MCF 10A (cell line): ENCODE measurements around the gene OR56A4. TPM values are rescaled to one million over a fixed set of nuclear protein-coding genes. Genes with fewer than 3 reads are reported as not detected.
"Not testable (repeated sequence)": the region's sequence is repeated elsewhere in the genome, so short reads cannot be mapped to it uniquely, and the experiment has no call there.

Experiments used
- BruUV-seq: library from RNA; stranded (reverse); fragments of 400-500 nt; replicated peaks from 2 replicates; lab custom pipeline; 2021; lab: Mats Ljungman, UMichigan
- CTCF ChIA-PET: fragments of 300-600 bp; sonication (Branson Sonifier 250); formaldehyde crosslinking; extraction: SDS; loops from one replicate; lab custom pipeline; 2021; ENCODE audit warnings: antibody characterized with exemption, inconsistent platforms; lab: Yijun Ruan, JAX
- POLR2A ChIA-PET: fragments of 300-600, 350-650 bp; sonication (Branson Sonifier 250); formaldehyde crosslinking; extraction: SDS; loops from one replicate; lab custom pipeline; 2020; ENCODE audit warnings: antibody characterized with exemption, inconsistent platforms; lab: Yijun Ruan, JAX
- DNase-seq: peaks from one replicate; pipeline ENCODE4 v3.0.0-alpha.2; 2018; ENCODE audit not compliant: unreplicated experiment
- H3K27ac Mint-ChIP-seq: one replicate; pipeline ENCODE4 v1.8.0; 2022; ENCODE audit warnings: mild to moderate bottlenecking, low read depth, mixed read lengths; ENCODE audit not compliant: unreplicated experiment
- H3K27me3 Mint-ChIP-seq: one replicate; pipeline ENCODE4 v1.8.0; 2022; ENCODE audit warnings: mixed read lengths; ENCODE audit not compliant: insufficient read depth, unreplicated experiment
- H3K36me3 Mint-ChIP-seq: one replicate; pipeline ENCODE4 v1.8.0; 2022; ENCODE audit warnings: mild to moderate bottlenecking, moderate library complexity, mixed read lengths; ENCODE audit not compliant: insufficient read depth, unreplicated experiment
- H3K4me1 Mint-ChIP-seq: one replicate; pipeline ENCODE4 v1.8.0; 2022; ENCODE audit warnings: mixed read lengths; ENCODE audit not compliant: insufficient read depth, unreplicated experiment
- H3K4me3 Mint-ChIP-seq: one replicate; pipeline ENCODE4 v1.8.0; 2022; ENCODE audit warnings: mild to moderate bottlenecking, moderate library complexity, mixed read lengths; ENCODE audit not compliant: unreplicated experiment
- H3K9me3 Mint-ChIP-seq: one replicate; pipeline ENCODE4 v1.8.0; 2022; ENCODE audit warnings: mixed read lengths; ENCODE audit not compliant: unreplicated experiment
- intact Hi-C: fragments of 100-400 bp; cut with micrococcal nuclease; formaldehyde crosslinking; loops from 2 replicates; pipeline ENCODE4 v1.14.1; 2022
- total RNA-seq: library from RNA; stranded (reverse); gene quantifications from 2 replicates; pipeline ENCODE4 v1.2.3, GENCODE V29; 2022
- TF ChIP-seq, protein P1 (sequence below): fragments of 200-600 bp; IDR thresholded peaks from one replicate; pipeline ENCODE4 v1.8.0; 2022; ENCODE audit warnings: antibody characterized with exemption, mild to moderate bottlenecking; ENCODE audit not compliant: unreplicated experiment

OR56A4 gene
- total RNA-seq, 1 experiment from 2014 or later = not detected

DNA sequence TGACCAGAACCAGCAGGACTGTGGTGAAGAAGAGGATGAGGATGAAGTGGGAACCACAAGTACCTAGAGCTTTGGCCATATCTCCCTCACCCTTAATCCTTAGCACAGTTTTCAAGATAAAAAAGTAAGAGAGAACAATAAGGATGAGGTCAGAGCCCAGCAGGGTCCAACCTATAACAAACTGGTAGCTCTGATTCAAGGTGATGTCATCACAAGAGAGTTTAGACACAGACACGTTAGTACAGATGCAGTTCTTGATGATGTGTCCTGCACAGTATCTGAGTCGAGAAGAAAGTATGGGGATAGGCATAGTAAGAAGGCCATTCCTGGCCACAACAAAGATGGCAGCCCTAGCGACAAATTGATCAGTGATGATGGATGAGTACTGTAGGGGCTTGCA lies 39.0 kb downstream of the OR56A4 start:
- Mint-ChIP-seq H3K4me3 (no peak overlapping the region), H3K36me3 (no peaks in the 10 kb centered on the region), H3K9me3 (peaks cover 32% of the 10 kb centered on the region), H3K27me3 (peaks cover 12% of the 10 kb centered on the region), H3K4me1 (no peaks in the 10 kb centered on the region), H3K27ac (no peak overlapping the region)
- ChIA-PET CTCF (interaction anchor here (0.6 to 0.7 kb wide), 2 partner anchors 26 to 386 kb away, joined by 3 to 4 read pairs; no protein-coding TSS in a partner anchor), POLR2A (interaction anchor here (0.7 kb wide), 1 partner anchor 86 kb away, joined by 6 read pairs; no protein-coding TSS in a partner anchor)
- BruUV-seq = no TSS peak
- DNase-seq = no peak
- intact Hi-C loops = no loop called here
- TF ChIP-seq, protein P1, sequence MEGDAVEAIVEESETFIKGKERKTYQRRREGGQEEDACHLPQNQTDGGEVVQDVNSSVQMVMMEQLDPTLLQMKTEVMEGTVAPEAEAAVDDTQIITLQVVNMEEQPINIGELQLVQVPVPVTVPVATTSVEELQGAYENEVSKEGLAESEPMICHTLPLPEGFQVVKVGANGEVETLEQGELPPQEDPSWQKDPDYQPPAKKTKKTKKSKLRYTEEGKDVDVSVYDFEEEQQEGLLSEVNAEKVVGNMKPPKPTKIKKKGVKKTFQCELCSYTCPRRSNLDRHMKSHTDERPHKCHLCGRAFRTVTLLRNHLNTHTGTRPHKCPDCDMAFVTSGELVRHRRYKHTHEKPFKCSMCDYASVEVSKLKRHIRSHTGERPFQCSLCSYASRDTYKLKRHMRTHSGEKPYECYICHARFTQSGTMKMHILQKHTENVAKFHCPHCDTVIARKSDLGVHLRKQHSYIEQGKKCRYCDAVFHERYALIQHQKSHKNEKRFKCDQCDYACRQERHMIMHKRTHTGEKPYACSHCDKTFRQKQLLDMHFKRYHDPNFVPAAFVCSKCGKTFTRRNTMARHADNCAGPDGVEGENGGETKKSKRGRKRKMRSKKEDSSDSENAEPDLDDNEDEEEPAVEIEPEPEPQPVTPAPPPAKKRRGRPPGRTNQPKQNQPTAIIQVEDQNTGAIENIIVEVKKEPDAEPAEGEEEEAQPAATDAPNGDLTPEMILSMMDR = no peak

DNA sequence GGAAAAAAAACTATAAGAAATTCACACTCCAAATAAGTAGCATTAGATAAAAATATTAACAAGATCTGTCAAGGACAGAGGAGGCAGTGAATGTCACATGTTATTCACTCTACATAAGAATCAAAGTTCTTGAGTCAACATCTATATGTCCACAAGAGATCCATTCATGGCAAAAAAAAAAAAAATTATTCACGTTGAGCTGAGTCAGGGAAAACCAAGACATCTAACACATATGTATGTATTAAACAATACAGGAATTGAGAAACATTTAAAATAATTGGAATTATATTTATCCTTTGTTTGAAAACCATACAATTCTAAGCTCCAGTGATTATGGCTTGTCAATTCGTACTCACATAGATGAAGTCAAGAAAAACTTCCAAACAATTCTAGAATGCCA lies 39.8 kb downstream of the OR56A4 start:
- no peaks in the 10 kb centered on the region for H3K36me3 Mint-ChIP-seq
- peaks cover 12% of the 10 kb centered on the region for H3K27me3 Mint-ChIP-seq
- POLR2A ChIA-PET = interaction anchor here (0.7 kb wide), 1 partner anchor 85 kb away, joined by 6 read pairs; no protein-coding TSS in a partner anchor
- TF ChIP-seq, protein P1 = no peak
- intact Hi-C loops = no loop called here
- H3K27ac Mint-ChIP-seq = no peak overlapping the region
- CTCF ChIA-PET = interaction anchor here (0.6 to 0.7 kb wide), 2 partner anchors 27 to 387 kb away, joined by 3 to 4 read pairs; no protein-coding TSS in a partner anchor
- H3K9me3 Mint-ChIP-seq = peaks cover 32% of the 10 kb centered on the region
- no peaks in the 10 kb centered on the region for H3K4me1 Mint-ChIP-seq
- DNase-seq = no peak
- H3K4me3 Mint-ChIP-seq = no peak overlapping the region
- no TSS peak for BruUV-seq

DNA sequence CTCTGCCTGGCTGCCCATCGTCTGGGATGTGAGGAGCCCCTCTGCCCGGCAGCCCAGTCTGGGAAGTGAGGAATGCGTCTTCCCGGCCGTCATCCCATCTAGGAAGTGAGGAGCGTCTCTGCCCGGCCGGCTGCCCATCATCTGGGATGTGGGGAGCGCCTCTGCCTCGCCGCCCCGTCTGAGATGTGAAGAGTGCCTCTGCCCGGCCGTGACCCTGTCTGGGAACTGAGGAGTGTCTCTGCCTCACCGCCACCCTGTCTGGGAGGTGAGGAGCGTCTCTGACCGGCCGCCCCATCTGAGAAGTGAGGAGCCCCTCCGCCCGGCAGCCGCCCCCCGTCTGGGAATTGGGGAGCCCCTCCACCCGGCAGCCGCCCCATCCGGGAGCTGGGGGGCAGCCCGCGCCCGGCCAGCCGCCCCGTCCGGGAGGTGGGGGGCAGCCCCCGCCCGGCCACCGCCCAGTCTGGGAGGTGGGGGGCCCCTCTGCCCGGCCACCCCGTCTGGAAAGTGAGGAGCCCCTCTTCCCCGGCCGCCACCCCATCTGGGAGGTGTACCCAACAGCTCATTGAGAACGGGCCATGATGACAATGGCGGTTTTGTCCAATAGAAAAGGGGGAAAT lies 45.9 kb downstream of the OR56A4 start:
- DNase-seq, intact Hi-C loops, BruUV-seq, H3K36me3 Mint-ChIP-seq, CTCF ChIA-PET, H3K27ac Mint-ChIP-seq, H3K4me3 Mint-ChIP-seq, POLR2A ChIA-PET, H3K4me1 Mint-ChIP-seq, H3K27me3 Mint-ChIP-seq: not testable (repeated sequence)
- peaks cover 21% of the 10 kb centered on the region for H3K9me3 Mint-ChIP-seq

DNA sequence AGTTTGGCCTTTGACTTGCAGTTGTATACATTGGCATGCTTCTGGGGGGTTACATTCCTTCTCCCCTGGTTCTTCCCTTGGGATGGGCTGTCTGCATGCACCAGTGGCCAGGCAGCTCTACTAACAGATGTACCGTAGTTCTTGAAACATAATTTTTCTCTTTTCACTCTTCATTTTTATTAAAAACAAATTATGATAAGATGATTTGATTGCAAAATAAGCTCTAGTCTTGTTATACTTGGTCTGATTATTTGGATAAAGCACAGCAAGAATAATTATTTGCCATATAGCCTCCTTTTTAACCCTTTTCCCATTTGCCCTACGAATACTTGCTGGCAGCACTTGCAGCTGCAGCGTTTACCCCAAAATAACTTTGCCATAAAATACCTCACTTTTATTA lies 51.2 kb downstream of the OR56A4 start:
- intact Hi-C loops = no loop called here
- Mint-ChIP-seq H3K36me3 (peaks cover 4% of the 10 kb centered on the region), H3K4me3 (no peak overlapping the region), H3K27ac (no peak overlapping the region), H3K9me3 (no peaks in the 10 kb centered on the region), H3K27me3 (no peaks in the 10 kb centered on the region), H3K4me1 (no peaks in the 10 kb centered on the region)
- TF ChIP-seq, protein P1 = no peak
- CTCF ChIA-PET = interaction anchor here (0.6 to 1.2 kb wide), 3 partner anchors 54 to 1769 kb away, joined by 3 read pairs; no protein-coding TSS in a partner anchor
- POLR2A ChIA-PET = no interaction called here
- no peak for DNase-seq
- no TSS peak for BruUV-seq

Other genes starting within 250 kb of the OR56A4 start
- gene OR52N5, start 223.6 kb downstream of the OR56A4 start, total RNA-seq = not detected in 2 replicates
- not detected in 2 replicates for gene OR52N1, start 215.7 kb downstream of the OR56A4 start, total RNA-seq
- gene OR52N2, start 198.0 kb downstream of the OR56A4 start, total RNA-seq = not detected in 2 replicates
- gene OR52E6, start 165.0 kb downstream of the OR56A4 start, total RNA-seq = not detected in 2 replicates
- not detected in 2 replicates for gene OR52E8, start 149.3 kb downstream of the OR56A4 start, total RNA-seq
- gene OR52E4, start 126.3 kb downstream of the OR56A4 start, total RNA-seq = not detected in 2 replicates
- gene OR52E5, start 113.7 kb downstream of the OR56A4 start, total RNA-seq = not detected in 2 replicates
- gene OR56A3, start 64.7 kb downstream of the OR56A4 start, total RNA-seq = not detected in 2 replicates
- gene OR56A5, start 38.5 kb downstream of the OR56A4 start, total RNA-seq = not detected in 2 replicates
- not detected in 2 replicates for gene OR52L1, start 20.0 kb downstream of the OR56A4 start, total RNA-seq
- not detected in 2 replicates for gene OR56A1, start 23.8 kb upstream of the OR56A4 start, total RNA-seq
- gene OR56B4, start 100.7 kb upstream of the OR56A4 start, total RNA-seq = not detected in 2 replicates
- not detected in 2 replicates for gene OR52B2, start 163.4 kb upstream of the OR56A4 start, total RNA-seq
- not detected in 2 replicates for gene OR52W1, start 192.3 kb upstream of the OR56A4 start, total RNA-seq
- not detected in 2 replicates for gene C11orf42, start 198.6 kb upstream of the OR56A4 start, total RNA-seq
- gene FHIP1B, start 227.7 kb upstream of the OR56A4 start, total RNA-seq = 44.6 and 51.1 TPM in 2 replicates
- not detected in 2 replicates for gene CNGA4, start 232.1 kb upstream of the OR56A4 start, total RNA-seq